Right lobe of liver (tissue), 4 donors: ENCODE measurements around the gene SSBP3.

ENCODE experiments used
- POLR2A ChIP-seq: fragments of 450-650 bp; IDR thresholded peaks from one replicate; pipeline ENCODE4 v1.6.1; 2017; ENCODE audit warnings: antibody characterized with exemption, mild to moderate bottlenecking
- TF ChIP-seq, protein P1 (sequence below), 4 donors: fragments of 200-600 bp in 3 of 4; fragments of 450-650 bp in 1 of 4; IDR thresholded peaks; one replicate each; pipeline versions ENCODE4 v1.5.1 to v1.8.0; 2016 to 2022; ENCODE audit warnings: antibody characterized with exemption in 4 of 4, mild to moderate bottlenecking in 2 of 4
- donor health status: DM: no; HTN: no; CAD: no.
- donor health status: DM: no; HTN: no; CAD: no.
- donor health status: DM: no; HTN: yes; CAD: no.

- TF ChIP-seq, protein P1, sequence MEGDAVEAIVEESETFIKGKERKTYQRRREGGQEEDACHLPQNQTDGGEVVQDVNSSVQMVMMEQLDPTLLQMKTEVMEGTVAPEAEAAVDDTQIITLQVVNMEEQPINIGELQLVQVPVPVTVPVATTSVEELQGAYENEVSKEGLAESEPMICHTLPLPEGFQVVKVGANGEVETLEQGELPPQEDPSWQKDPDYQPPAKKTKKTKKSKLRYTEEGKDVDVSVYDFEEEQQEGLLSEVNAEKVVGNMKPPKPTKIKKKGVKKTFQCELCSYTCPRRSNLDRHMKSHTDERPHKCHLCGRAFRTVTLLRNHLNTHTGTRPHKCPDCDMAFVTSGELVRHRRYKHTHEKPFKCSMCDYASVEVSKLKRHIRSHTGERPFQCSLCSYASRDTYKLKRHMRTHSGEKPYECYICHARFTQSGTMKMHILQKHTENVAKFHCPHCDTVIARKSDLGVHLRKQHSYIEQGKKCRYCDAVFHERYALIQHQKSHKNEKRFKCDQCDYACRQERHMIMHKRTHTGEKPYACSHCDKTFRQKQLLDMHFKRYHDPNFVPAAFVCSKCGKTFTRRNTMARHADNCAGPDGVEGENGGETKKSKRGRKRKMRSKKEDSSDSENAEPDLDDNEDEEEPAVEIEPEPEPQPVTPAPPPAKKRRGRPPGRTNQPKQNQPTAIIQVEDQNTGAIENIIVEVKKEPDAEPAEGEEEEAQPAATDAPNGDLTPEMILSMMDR (IDR thresholded peaks at IDR 0.05), result no peak
- TF ChIP-seq POLR2A, result no peak
Measured at GRCh38 chr1:54212872-54213271, 193.3 kb downstream of the SSBP3 start.
